Activated naive CD4-positive, alpha-beta T cell treated with anti-CD3 and anti-CD28 coated beads for 36 hours (primary cell): ENCODE measurements around the gene CHRNA4. TPM values are rescaled to one million over a fixed set of nuclear protein-coding genes. Genes with fewer than 3 reads are reported as not detected.

Experiments
- CTCF ChIA-PET: fragments of 350-600 bp; sonication (Branson Sonifier 250); formaldehyde crosslinking; loops from one replicate; lab custom pipeline; 2021; ENCODE audit warnings: antibody characterized with exemption; lab: Charles Lee
- DNase-seq: peaks from one replicate; pipeline ENCODE4 v3.0.0-alpha.2; 2020
- H3K27ac Mint-ChIP-seq: one replicate; pipeline ENCODE4 v1.8.0; 2021; ENCODE audit warnings: mild to moderate bottlenecking, mixed read lengths
- H3K27me3 Mint-ChIP-seq: one replicate; pipeline ENCODE4 v1.8.0; 2021; ENCODE audit warnings: low read depth, mixed read lengths
- H3K36me3 Mint-ChIP-seq: one replicate; pipeline ENCODE4 v1.8.0; 2021; ENCODE audit warnings: low read depth, mixed read lengths
- H3K4me1 Mint-ChIP-seq: one replicate; pipeline ENCODE4 v1.8.0; 2021; ENCODE audit warnings: low read depth, mixed read lengths
- H3K4me3 Mint-ChIP-seq: one replicate; pipeline ENCODE4 v1.8.0; 2021; ENCODE audit warnings: mild to moderate bottlenecking, moderate library complexity, mixed read lengths
- H3K9me3 Mint-ChIP-seq: one replicate; pipeline ENCODE4 v1.8.0; 2021; ENCODE audit warnings: mixed read lengths
- intact Hi-C: fragments of 100-400 bp; cut with micrococcal nuclease; formaldehyde crosslinking; loops from one replicate; pipeline ENCODE4 v1.15.1; 2023
- total RNA-seq, 2 experiments: library from RNA; stranded (reverse); gene quantifications; one replicate each; pipeline ENCODE4 v1.2.3, GENCODE V29; 2021

The CHRNA4 gene
- total RNA-seq, 2 experiments from 2014 or later = not detected

GRCh38 chr20:63402860-63403220, 41.7 kb upstream of the CHRNA4 start:
- no peak overlapping the region for H3K4me3 Mint-ChIP-seq
- no peak for DNase-seq
- no peak overlapping the region for H3K27ac Mint-ChIP-seq
- intact Hi-C loops = no loop called here
- no peaks in the 10 kb centered on the region for H3K36me3 Mint-ChIP-seq
- H3K9me3 Mint-ChIP-seq = no peaks in the 10 kb centered on the region
- H3K4me1 Mint-ChIP-seq = no peaks in the 10 kb centered on the region
- no peaks in the 10 kb centered on the region for H3K27me3 Mint-ChIP-seq
- CTCF ChIA-PET = interaction anchor here (1.1 kb wide), 1 partner anchor 39 kb away, joined by 3 read pairs; no protein-coding TSS in a partner anchor

GRCh38 chr20:63402181-63402859, 41.2 kb upstream of the CHRNA4 start:
- CTCF ChIA-PET = interaction anchor here (1.1 kb wide), 1 partner anchor 40 kb away, joined by 3 read pairs; no protein-coding TSS in a partner anchor
- H3K4me3 Mint-ChIP-seq = no peak overlapping the region
- H3K9me3 Mint-ChIP-seq = no peaks in the 10 kb centered on the region
- no peak overlapping the region for H3K27ac Mint-ChIP-seq
- H3K27me3 Mint-ChIP-seq = no peaks in the 10 kb centered on the region
- H3K36me3 Mint-ChIP-seq = no peaks in the 10 kb centered on the region
- H3K4me1 Mint-ChIP-seq = no peaks in the 10 kb centered on the region
- no peak for DNase-seq
- intact Hi-C loops = no loop called here

GRCh38 chr20:63401384-63402110, 40.4 kb upstream of the CHRNA4 start:
- no peaks in the 10 kb centered on the region for H3K4me1 Mint-ChIP-seq
- H3K36me3 Mint-ChIP-seq = no peaks in the 10 kb centered on the region
- H3K27ac Mint-ChIP-seq = no peak overlapping the region
- CTCF ChIA-PET = interaction anchor here (1.1 kb wide), 1 partner anchor 41 kb away, joined by 3 read pairs; no protein-coding TSS in a partner anchor
- intact Hi-C loops = no loop called here
- no peaks in the 10 kb centered on the region for H3K27me3 Mint-ChIP-seq
- H3K9me3 Mint-ChIP-seq = no peaks in the 10 kb centered on the region
- no peak overlapping the region for H3K4me3 Mint-ChIP-seq
- no peak for DNase-seq

- no peak overlapping the region for H3K27ac Mint-ChIP-seq
Observed at GRCh38 chr20:63400486-63401210, 39.5 kb upstream of the CHRNA4 start.

GRCh38 chr20:63399596-63400375, 38.6 kb upstream of the CHRNA4 start:
- Mint-ChIP-seq H3K27ac (no peak overlapping the region), H3K4me3 (no peak overlapping the region), H3K36me3 (no peaks in the 10 kb centered on the region), H3K9me3 (no peaks in the 10 kb centered on the region), H3K27me3 (no peaks in the 10 kb centered on the region), H3K4me1 (no peaks in the 10 kb centered on the region)
- intact Hi-C loops = no loop called here
- no peak for DNase-seq
- CTCF ChIA-PET = no interaction called here

More at GRCh38 chr20:63400486-63401210, 39.5 kb upstream of the CHRNA4 start:
- no peaks in the 10 kb centered on the region for H3K27me3 Mint-ChIP-seq
- no peaks in the 10 kb centered on the region for H3K9me3 Mint-ChIP-seq
- H3K4me1 Mint-ChIP-seq = no peaks in the 10 kb centered on the region
- H3K36me3 Mint-ChIP-seq = no peaks in the 10 kb centered on the region
- CTCF ChIA-PET = no interaction called here
- intact Hi-C loops = no loop called here
- no peak overlapping the region for H3K4me3 Mint-ChIP-seq
- no peak for DNase-seq

- Mint-ChIP-seq H3K36me3 (no peaks in the 10 kb centered on the region), H3K27ac (no peak overlapping the region), H3K9me3 (no peaks in the 10 kb centered on the region), H3K27me3 (no peaks in the 10 kb centered on the region), H3K4me3 (no peak overlapping the region), H3K4me1 (no peaks in the 10 kb centered on the region)
- CTCF ChIA-PET = no interaction called here
- intact Hi-C loops = no loop called here
- DNase-seq = no peak
Observed at GRCh38 chr20:63398744-63399514, 37.8 kb upstream of the CHRNA4 start.

GRCh38 chr20:63397946-63398450, 36.8 kb upstream of the CHRNA4 start:
- Mint-ChIP-seq H3K4me3 (no peak overlapping the region), H3K36me3 (no peaks in the 10 kb centered on the region), H3K9me3 (no peaks in the 10 kb centered on the region), H3K27ac (no peak overlapping the region), H3K27me3 (no peaks in the 10 kb centered on the region), H3K4me1 (no peaks in the 10 kb centered on the region)
- no peak for DNase-seq
- CTCF ChIA-PET = no interaction called here
- intact Hi-C loops = no loop called here

GRCh38 chr20:63397155-63397843, 36.1 kb upstream of the CHRNA4 start:
- CTCF ChIA-PET = no interaction called here
- H3K4me1 Mint-ChIP-seq = no peaks in the 10 kb centered on the region
- no peak overlapping the region for H3K27ac Mint-ChIP-seq
- H3K9me3 Mint-ChIP-seq = no peaks in the 10 kb centered on the region
- DNase-seq = no peak
- intact Hi-C loops = no loop called here
- H3K4me3 Mint-ChIP-seq = no peak overlapping the region
- no peaks in the 10 kb centered on the region for H3K36me3 Mint-ChIP-seq
- no peaks in the 10 kb centered on the region for H3K27me3 Mint-ChIP-seq

- intact Hi-C loops = no loop called here
- no peaks in the 10 kb centered on the region for H3K4me1 Mint-ChIP-seq
- H3K4me3 Mint-ChIP-seq = no peak overlapping the region
- H3K9me3 Mint-ChIP-seq = no peaks in the 10 kb centered on the region
- no peak overlapping the region for H3K27ac Mint-ChIP-seq
- H3K36me3 Mint-ChIP-seq = no peaks in the 10 kb centered on the region
- CTCF ChIA-PET = no interaction called here
- no peak for DNase-seq
- no peaks in the 10 kb centered on the region for H3K27me3 Mint-ChIP-seq
Observed at GRCh38 chr20:63396300-63396699, 35.2 kb upstream of the CHRNA4 start.

- DNase-seq = no peak
- intact Hi-C loops = no loop called here
- no peaks in the 10 kb centered on the region for H3K9me3 Mint-ChIP-seq
- H3K4me1 Mint-ChIP-seq = no peaks in the 10 kb centered on the region
- CTCF ChIA-PET = no interaction called here
- H3K4me3 Mint-ChIP-seq = no peak overlapping the region
- H3K36me3 Mint-ChIP-seq = no peaks in the 10 kb centered on the region
- no peaks in the 10 kb centered on the region for H3K27me3 Mint-ChIP-seq
- H3K27ac Mint-ChIP-seq = no peak overlapping the region
Observed at GRCh38 chr20:63395723-63396122, 34.6 kb upstream of the CHRNA4 start.

- H3K9me3 Mint-ChIP-seq = peaks cover under 1% of the 10 kb centered on the region
- no peaks in the 10 kb centered on the region for H3K4me1 Mint-ChIP-seq
- intact Hi-C loops = no loop called here
- H3K36me3 Mint-ChIP-seq = no peaks in the 10 kb centered on the region
- CTCF ChIA-PET = no interaction called here
- no peaks in the 10 kb centered on the region for H3K27me3 Mint-ChIP-seq
- no peak for DNase-seq
- H3K4me3 Mint-ChIP-seq = no peak overlapping the region
- H3K27ac Mint-ChIP-seq = no peak overlapping the region
Observed at GRCh38 chr20:63394920-63395455, 33.8 kb upstream of the CHRNA4 start.
